SU-DHL-6 (cell line): ENCODE data around the gene NR5A2.

Experiments
- H2AFZ ChIP-seq: fragments of 200-600 bp; sonication (generic); 2 replicates; pipeline ENCODE4 v1.6.1; 2014; ENCODE audit warnings: low read depth, mild to moderate bottlenecking, moderate library complexity, mixed read lengths, antibody characterized with exemption, low read length; ENCODE audit not compliant: severe bottlenecking
- H3F3A ChIP-seq: fragments of 200-600 bp; shearing (Covaris generic); 2 replicates; pipeline ENCODE4 v1.6.0; 2016; ENCODE audit warnings: antibody characterized with exemption, mild to moderate bottlenecking; ENCODE audit not compliant: insufficient read depth
- H3K27ac ChIP-seq: fragments of 200-600 bp; sonication (generic); 2 replicates; pipeline ENCODE4 v1.5.1; 2016; ENCODE audit warnings: low read depth, mild to moderate bottlenecking, low read length, moderate library complexity, mixed read lengths
- H3K27me3 ChIP-seq: fragments of 200-600 bp; sonication (generic), shearing (Covaris generic); 2 replicates; pipeline ENCODE4 v1.6.0; 2014; ENCODE audit warnings: mild to moderate bottlenecking, low read length
- H3K36me3 ChIP-seq: fragments of 200-600 bp; sonication (generic); 2 replicates; pipeline ENCODE4 v1.6.1; 2014; ENCODE audit warnings: mild to moderate bottlenecking, low read length, mixed read lengths
- H3K4me2 ChIP-seq: fragments of 300-600, 200-600 bp; shearing (Covaris generic), sonication (generic); 2 replicates; pipeline ENCODE4 v1.6.0; 2014; ENCODE audit warnings: low read length, low read depth, mild to moderate bottlenecking; ENCODE audit not compliant: poor library complexity, severe bottlenecking
- H3K4me3 ChIP-seq: fragments of 200-600 bp; sonication (generic); 2 replicates; pipeline ENCODE4 v1.5.1; 2014; ENCODE audit warnings: antibody characterized with exemption, low read length, mild to moderate bottlenecking, mixed read lengths; ENCODE audit not compliant: insufficient read depth, poor library complexity, severe bottlenecking
- H3K79me2 ChIP-seq: fragments of 200-600 bp; sonication (generic); 2 replicates; pipeline ENCODE4 v1.6.1; 2014; ENCODE audit warnings: mild to moderate bottlenecking, low read length, moderate library complexity; ENCODE audit not compliant: insufficient read depth
- H3K9ac ChIP-seq: fragments of 200-600 bp; sonication (generic); 2 replicates; pipeline ENCODE4 v1.7.0; 2014; ENCODE audit warnings: mild to moderate bottlenecking, low read length
- H3K9me2 ChIP-seq: fragments of 200-600 bp; sonication (generic); replicated peaks from 2 replicates; pipeline ENCODE4 v1.6.1; 2014; ENCODE audit warnings: low read length; ENCODE audit not compliant: insufficient read depth
- H3K9me3 ChIP-seq: fragments of 200-600 bp; sonication (generic); 2 replicates; pipeline ENCODE4 v1.6.1; 2014; ENCODE audit warnings: low read length, mixed read lengths; ENCODE audit not compliant: insufficient read depth
- H4K20me1 ChIP-seq: fragments of 200-600 bp; sonication (generic); 2 replicates; pipeline ENCODE4 v1.6.1; 2014; ENCODE audit warnings: low read depth, mild to moderate bottlenecking, antibody characterized with exemption, low read length, moderate library complexity, mixed read lengths
- CTCF ChIP-seq: fragments of 200-600 bp; sonication (generic); IDR thresholded peaks from one replicate; pipeline ENCODE4 v1.5.1; 2017; ENCODE audit warnings: antibody characterized with exemption, mild to moderate bottlenecking, low read length, moderate library complexity; ENCODE audit not compliant: insufficient read depth, poor library complexity, severe bottlenecking
- EZH2phosphoT487 ChIP-seq: fragments of 200-600 bp; sonication (generic), shearing (Covaris generic); conservative IDR thresholded peaks from 2 replicates; pipeline ENCODE4 v1.6.1; 2018; ENCODE audit warnings: mild to moderate bottlenecking, antibody characterized with exemption, low read length, moderate library complexity, mixed read lengths

NR5A2 gene

GRCh38 chr1:200029822-200030152 lies 2.3 kb downstream of the NR5A2 start:
- no peaks in the 10 kb centered on the region for H3K9me2 ChIP-seq
- H3K4me2 ChIP-seq = peak overlapping the region; percentile 90
- H3K27me3 ChIP-seq = no peaks in the 10 kb centered on the region
- no peaks in the 10 kb centered on the region for H3K79me2 ChIP-seq
- TF ChIP-seq EZH2phosphoT487 (no peak), CTCF (no peak)
- H3K4me3 ChIP-seq = no peak overlapping the region
- peaks cover 6% of the 10 kb centered on the region; the same call in 1 of the 2 replicates for H3F3A ChIP-seq
- no peaks in the 10 kb centered on the region for H3K36me3 ChIP-seq
- H3K27ac ChIP-seq = no peak overlapping the region
- no peaks in the 10 kb centered on the region for H4K20me1 ChIP-seq
- H3K9me3 ChIP-seq = no peaks in the 10 kb centered on the region
- H2AFZ ChIP-seq = peak overlapping the region; percentile 93
- no peak overlapping the region; the same call in 1 of the 2 replicates for H3K9ac ChIP-seq

- Histone ChIP-seq H3K9ac (no peak overlapping the region), H3K4me2 (no peak overlapping the region), H4K20me1 (no peaks in the 10 kb centered on the region), H3K36me3 (no peaks in the 10 kb centered on the region), H3K9me3 (no peaks in the 10 kb centered on the region), H3K79me2 (no peaks in the 10 kb centered on the region), H3K27me3 (no peaks in the 10 kb centered on the region), H3F3A (peaks cover 6% of the 10 kb centered on the region; the same call in 1 of the 2 replicates), H3K4me3 (no peak overlapping the region), H2AFZ (no peak overlapping the region), H3K27ac (no peak overlapping the region), H3K9me2 (no peaks in the 10 kb centered on the region)
- TF ChIP-seq EZH2phosphoT487 = no peak
- no peak for TF ChIP-seq CTCF
Measured at GRCh38 chr1:200030791-200031190, 3.3 kb downstream of the NR5A2 start.

GRCh38 chr1:200033511-200034261 lies 6.2 kb downstream of the NR5A2 start:
- no peak overlapping the region for H3K4me3 ChIP-seq
- H3F3A ChIP-seq = peaks cover 6% of the 10 kb centered on the region; the same call in 1 of the 2 replicates
- TF ChIP-seq EZH2phosphoT487 = no peak
- no peak for TF ChIP-seq CTCF
- H3K27ac ChIP-seq = no peak overlapping the region
- H3K36me3 ChIP-seq = no peaks in the 10 kb centered on the region
- no peak overlapping the region for H3K4me2 ChIP-seq
- no peaks in the 10 kb centered on the region for H4K20me1 ChIP-seq
- no peaks in the 10 kb centered on the region for H3K9me3 ChIP-seq
- no peak overlapping the region for H3K9ac ChIP-seq
- no peaks in the 10 kb centered on the region for H3K79me2 ChIP-seq
- H3K9me2 ChIP-seq = no peaks in the 10 kb centered on the region
- no peak overlapping the region for H2AFZ ChIP-seq
- no peaks in the 10 kb centered on the region; the same call in 1 of the 2 replicates for H3K27me3 ChIP-seq
